GM23248 (cell line): ENCODE data around the gene CFAP299. TPM values are rescaled to one million over a fixed set of nuclear protein-coding genes. Genes with fewer than 3 reads are reported as not detected.
A peak's percentile ranks its signal among the peaks of the same experiment; 100 is the strongest.

Experiments
- DNase-seq: peaks from one replicate; pipeline ENCODE4 v3.0.0-alpha.2; 2015
- H2AFZ ChIP-seq: fragments of 200-600 bp; sonication (generic); 2 replicates; pipeline ENCODE4 v1.6.1; 2016; ENCODE audit warnings: antibody characterized with exemption
- H3F3A ChIP-seq: fragments of 200-600 bp; sonication (generic); 2 replicates; pipeline ENCODE4 v1.6.1; 2016; ENCODE audit warnings: mild to moderate bottlenecking, antibody characterized with exemption, mixed run types; ENCODE audit not compliant: insufficient read depth
- H3K27ac ChIP-seq: fragments of 200-600 bp; sonication (generic); 2 replicates; pipeline ENCODE4 v1.5.1; 2016; ENCODE audit warnings: mild to moderate bottlenecking
- H3K27me3 ChIP-seq: fragments of 200-600 bp; sonication (generic); replicated peaks from 2 replicates; pipeline ENCODE4 v1.6.1; 2016; ENCODE audit warnings: mild to moderate bottlenecking; ENCODE audit not compliant: insufficient read depth
- H3K36me3 ChIP-seq: fragments of 200-600 bp; sonication (generic); 2 replicates; pipeline ENCODE4 v1.6.1; 2016; ENCODE audit warnings: low read depth, mild to moderate bottlenecking
- H3K4me1 ChIP-seq: fragments of 200-600 bp; sonication (generic); 2 replicates; pipeline ENCODE4 v1.6.1; 2016; ENCODE audit warnings: mild to moderate bottlenecking; ENCODE audit not compliant: insufficient read depth
- H3K4me2 ChIP-seq: fragments of 200-600 bp; sonication (generic); one replicate; pipeline ENCODE4 v1.6.1; 2016; ENCODE audit warnings: mild to moderate bottlenecking; ENCODE audit not compliant: unreplicated experiment
- H3K4me3 ChIP-seq: fragments of 200-600 bp; sonication (generic); 2 replicates; pipeline ENCODE4 v1.5.1; 2016; ENCODE audit warnings: mild to moderate bottlenecking
- H3K79me2 ChIP-seq: fragments of 200-600 bp; sonication (generic); 2 replicates; pipeline ENCODE4 v1.6.1; 2016; ENCODE audit warnings: mild to moderate bottlenecking; ENCODE audit not compliant: insufficient read depth
- H3K9ac ChIP-seq: fragments of 200-600 bp; sonication (generic); 2 replicates; pipeline ENCODE4 v1.6.1; 2016; ENCODE audit warnings: mild to moderate bottlenecking
- H3K9me2 ChIP-seq: fragments of 200-600 bp; sonication (generic); 2 replicates; pipeline ENCODE4 v1.6.1; 2016; ENCODE audit warnings: mixed run types, mild to moderate bottlenecking, moderate library complexity; ENCODE audit not compliant: insufficient read depth
- H3K9me3 ChIP-seq: fragments of 200-600 bp; sonication (generic); one replicate; pipeline ENCODE4 v1.6.1; 2017; ENCODE audit warnings: low read depth
- H4K20me1 ChIP-seq: fragments of 200-600 bp; sonication (generic); 2 replicates; pipeline ENCODE4 v1.6.0; 2016; ENCODE audit not compliant: insufficient read depth
- EZH2 ChIP-seq: fragments of 200-600 bp; sonication (generic); IDR thresholded peaks from 2 replicates; pipeline ENCODE4 v1.6.1; 2018; ENCODE audit warnings: antibody characterized with exemption, mild to moderate bottlenecking; ENCODE audit not compliant: insufficient read depth, poor library complexity, severe bottlenecking
- EZH2phosphoT487 ChIP-seq: fragments of 200-600 bp; sonication (generic); IDR thresholded peaks from 2 replicates; pipeline ENCODE4 v1.6.1; 2018; ENCODE audit warnings: antibody characterized with exemption, moderate library complexity, mild to moderate bottlenecking, low read depth; ENCODE audit not compliant: insufficient read depth
- WGBS, 2 experiments: methylation state at CpG; one replicate each; pipeline ENCODE4 v1.1.6; 2015 to 2017; ENCODE audit warnings: low lambda C conversion rate in 2 of 2, low coverage in 1 of 2; ENCODE audit errors: missing lambda C conversion rate in 2 of 2; 5-methylcytosine and 5-hydroxymethylcytosine counted together
- in situ Hi-C: fragments of 300-500 bp; cut with MboI; formaldehyde crosslinking; loops from 2 replicates; pipeline ENCODE4 v1.15.0; 2020
- polyA plus RNA-seq: library from polyadenylated mRNA; unstranded; fragments of >200 nt; fragmentation: Nextera tagmentation; extraction: Ambion mirVana; gene quantifications from 2 replicates; pipeline ENCODE4 v1.2.1, GENCODE V29; 2016
- total RNA-seq: library from RNA; depleted of rRNA; stranded (reverse); fragments of >200 nt; shearing (Covaris generic); gene quantifications from 2 replicates; pipeline ENCODE4 v1.2.3, GENCODE V29; 2014

The CFAP299 gene
- total and polyA plus RNA-seq, 2 experiments from 2014 or later, result 1.0 to 1.1 TPM

GRCh38 chr4:80592950-80593349 lies 257.4 kb downstream of the CFAP299 start:
- Histone ChIP-seq H3K4me2 (no peak overlapping the region), H3K9me2 (no peaks in the 10 kb centered on the region), H3K79me2 (no peaks in the 10 kb centered on the region), H3F3A (no peaks in the 10 kb centered on the region), H3K27me3 (no peaks in the 10 kb centered on the region), H3K36me3 (no peaks in the 10 kb centered on the region), H4K20me1 (no peaks in the 10 kb centered on the region), H3K4me1 (no peaks in the 10 kb centered on the region), H2AFZ (no peak overlapping the region), H3K27ac (no peak overlapping the region), H3K9ac (no peak overlapping the region), H3K9me3 (no peaks in the 10 kb centered on the region), H3K4me3 (no peak overlapping the region)
- WGBS, 2 experiments, result 24 to 27% methylated on average over 2 of the region's 2 CpGs
- DNase-seq, result no peak
- TF ChIP-seq EZH2 (no peak), EZH2phosphoT487 (no peak)
- in situ Hi-C loops, result no loop called here

DNA sequence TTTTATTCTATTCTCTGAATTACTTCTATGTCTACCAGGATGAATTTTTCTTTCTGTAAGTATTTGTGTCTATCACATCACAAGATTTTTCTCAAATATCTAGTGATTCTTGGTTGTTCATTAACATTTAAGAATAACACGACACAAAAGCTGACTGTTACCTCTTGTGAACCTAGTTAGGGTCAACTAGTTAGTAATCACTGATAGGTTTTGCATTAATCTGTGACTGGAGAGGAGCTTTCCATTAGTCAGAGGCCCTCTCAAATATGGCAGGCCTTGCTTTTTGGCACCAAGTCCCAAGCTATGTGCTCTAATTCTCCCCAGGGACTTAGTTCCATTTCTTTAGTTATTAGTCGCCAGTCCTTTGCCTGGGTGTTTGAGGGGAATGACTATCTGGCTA lies 259.2 kb downstream of the CFAP299 start:
- peak; percentile 2 for DNase-seq
- Histone ChIP-seq H3K36me3 (no peaks in the 10 kb centered on the region), H4K20me1 (no peaks in the 10 kb centered on the region), H3K4me2 (no peak overlapping the region), H3K9ac (no peak overlapping the region), H3K9me3 (no peaks in the 10 kb centered on the region), H3K27me3 (no peaks in the 10 kb centered on the region), H3F3A (no peaks in the 10 kb centered on the region), H2AFZ (no peak overlapping the region), H3K9me2 (no peaks in the 10 kb centered on the region), H3K4me3 (no peak overlapping the region), H3K4me1 (no peaks in the 10 kb centered on the region), H3K27ac (no peak overlapping the region), H3K79me2 (no peaks in the 10 kb centered on the region)
- TF ChIP-seq EZH2phosphoT487 (no peak), EZH2 (no peak)
- in situ Hi-C loops, result no loop called here
- 68 to 77% methylated on average over 2 of the region's 2 CpGs for WGBS, 2 experiments

DNA sequence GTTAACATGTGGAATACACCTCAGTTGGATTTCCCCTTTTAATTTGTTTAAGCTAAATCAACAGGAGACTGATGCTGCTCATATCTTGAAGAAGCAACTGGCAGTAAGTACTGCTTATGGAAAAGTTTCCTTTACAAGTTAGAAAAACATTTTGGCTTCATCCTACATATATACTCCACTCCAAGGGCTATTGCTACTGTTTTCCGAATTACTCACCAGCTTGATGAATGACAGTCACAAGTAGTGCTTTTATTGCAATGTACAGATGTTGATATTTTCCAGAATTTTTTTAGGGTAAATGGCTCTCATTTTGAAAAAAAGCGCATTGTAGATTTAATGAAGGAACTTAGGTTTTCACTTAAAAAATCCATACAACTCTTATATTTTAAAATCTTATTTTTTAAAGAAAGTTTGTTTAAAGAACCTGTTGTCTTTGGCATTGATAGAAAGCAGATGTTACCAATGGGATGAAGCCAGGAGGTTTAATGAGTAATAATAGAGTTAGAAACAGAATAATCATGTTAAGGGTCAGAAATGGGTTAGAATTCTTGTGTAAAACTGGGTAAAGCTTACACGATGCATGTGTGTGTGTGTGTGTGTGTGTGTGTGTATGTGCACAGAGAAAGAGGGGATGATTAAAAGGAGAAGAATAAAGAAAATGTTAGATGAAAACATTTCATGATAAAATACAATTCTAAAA lies 272.9 kb downstream of the CFAP299 start:
- TF ChIP-seq EZH2phosphoT487, result no peak
- Histone ChIP-seq H3F3A (peaks cover 12% of the 10 kb centered on the region; the same call in 1 of the 2 replicates), H3K27ac (no peak overlapping the region), H3K79me2 (no peaks in the 10 kb centered on the region), H2AFZ (no peak overlapping the region), H3K4me3 (no peak overlapping the region), H3K27me3 (peaks cover 6% of the 10 kb centered on the region), H3K4me2 (no peak overlapping the region), H3K9ac (no peak overlapping the region), H4K20me1 (no peaks in the 10 kb centered on the region), H3K36me3 (no peaks in the 10 kb centered on the region), H3K9me2 (no peaks in the 10 kb centered on the region), H3K4me1 (peaks cover 18% of the 10 kb centered on the region), H3K9me3 (no peaks in the 10 kb centered on the region)
- in situ Hi-C loops, result no loop called here
- peak; percentile 48 for DNase-seq
- 25 to 29% methylated on average over 3 of the region's 3 CpGs for WGBS, 2 experiments

DNA sequence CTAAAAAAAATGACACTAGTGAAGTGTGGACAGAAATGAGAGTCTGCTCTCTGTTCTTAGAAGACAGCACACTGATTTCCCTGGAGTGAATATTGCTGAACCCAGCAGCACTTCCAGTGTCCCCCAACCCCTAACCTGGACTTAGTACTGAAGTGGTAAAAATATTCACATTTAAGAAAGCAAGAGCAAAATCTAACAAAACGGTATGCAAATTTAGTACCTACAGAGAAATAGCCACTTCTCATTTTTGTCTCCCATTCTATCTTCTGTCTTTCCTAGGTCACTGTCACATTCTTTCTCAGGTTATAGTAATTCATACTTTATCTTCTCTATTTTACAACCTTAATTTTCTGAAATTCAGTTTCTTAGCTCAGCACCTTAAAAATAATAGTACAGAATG lies 274.7 kb downstream of the CFAP299 start:
- Histone ChIP-seq H3K79me2 (no peaks in the 10 kb centered on the region), H4K20me1 (no peaks in the 10 kb centered on the region), H3F3A (peaks cover 12% of the 10 kb centered on the region; the same call in 1 of the 2 replicates), H3K9me3 (no peaks in the 10 kb centered on the region), H3K36me3 (no peaks in the 10 kb centered on the region), H3K9ac (no peak overlapping the region), H3K4me2 (no peak overlapping the region), H3K4me3 (no peak overlapping the region), H3K27me3 (peaks cover 8% of the 10 kb centered on the region), H3K9me2 (no peaks in the 10 kb centered on the region), H3K27ac (no peak overlapping the region), H2AFZ (no peak overlapping the region), H3K4me1 (peaks cover 13% of the 10 kb centered on the region)
- no peak for TF ChIP-seq EZH2
- no peak for TF ChIP-seq EZH2phosphoT487
- WGBS, 2 experiments, result 56 to 63% methylated on average over 1 of the region's 1 CpG
- no peak for DNase-seq
- in situ Hi-C loops, result no loop called here
